NCI-H1105 (cell line): Measurements from ENCODE around the gene MAN1B1.

Source experiments
- DNase-seq: peaks from one replicate; lab custom pipeline; 2025; lab: John Stamatoyannopoulos, UW

Gene MAN1B1

GRCh38 chr9:137146527-137146918 lies 59.7 kb downstream of the MAN1B1 start:
- no peak for DNase-seq

GRCh38 chr9:137147091-137147792 lies 60.5 kb downstream of the MAN1B1 start:
- DNase-seq: no peak

- DNase-seq: no peak
Measured at GRCh38 chr9:137147793-137148160, 61.0 kb downstream of the MAN1B1 start.

- no peak for DNase-seq
Measured at GRCh38 chr9:137148242-137148641, 61.5 kb downstream of the MAN1B1 start.

GRCh38 chr9:137148661-137149060 lies 61.9 kb downstream of the MAN1B1 start:
- DNase-seq: no peak

GRCh38 chr9:137149363-137149762 lies 62.6 kb downstream of the MAN1B1 start:
- DNase-seq: no peak

GRCh38 chr9:137149942-137150616 lies 63.3 kb downstream of the MAN1B1 start:
- DNase-seq: no peak

- no peak for DNase-seq
Measured at GRCh38 chr9:137150617-137151457, 64.1 kb downstream of the MAN1B1 start.

- no peak for DNase-seq
Measured at GRCh38 chr9:137152844-137153405, 66.1 kb downstream of the MAN1B1 start.

- DNase-seq: no peak
Measured at GRCh38 chr9:137156567-137157375, 70.0 kb downstream of the MAN1B1 start.

- DNase-seq: no peak
Measured at GRCh38 chr9:137157618-137158415, 71.0 kb downstream of the MAN1B1 start.

- no peak for DNase-seq
Measured at GRCh38 chr9:137158625-137159024, 71.8 kb downstream of the MAN1B1 start.
